Mesenteric fat pad (tissue), 1 donor: Measurements from ENCODE around the gene ATP2A2. TPM values are rescaled to one million over a fixed set of nuclear protein-coding genes. Genes with fewer than 3 reads are reported as not detected.

ENCODE experiments used
- DNase-seq: peaks from one replicate; pipeline ENCODE4 v3.0.0-alpha.2; 2020; ENCODE audit warnings: low spot score
- long read RNA-seq: library from polyadenylated mRNA; unstranded; transcript quantifications from one replicate; pipeline ENCODE4 v2.0.0, GENCODE V29; 2020
- total RNA-seq: library from RNA; stranded (reverse); fragmentation: NEBNext Ultra II Directional; extraction: Animal tissue kit (Norgen Biotek cat#: 25700); gene quantifications from one replicate; pipeline ENCODE4 v1.2.1, GENCODE V29; 2021
- donor health status: DM: yes; HTN: yes; CAD: no.

ATP2A2 gene
- total RNA-seq = 232 TPM
- long read RNA-seq, partial matches to known transcripts = 10 of 51 reads
- long read RNA-seq, other reads (novel, unspliced or antisense) = 41 of 51 reads

DNA sequence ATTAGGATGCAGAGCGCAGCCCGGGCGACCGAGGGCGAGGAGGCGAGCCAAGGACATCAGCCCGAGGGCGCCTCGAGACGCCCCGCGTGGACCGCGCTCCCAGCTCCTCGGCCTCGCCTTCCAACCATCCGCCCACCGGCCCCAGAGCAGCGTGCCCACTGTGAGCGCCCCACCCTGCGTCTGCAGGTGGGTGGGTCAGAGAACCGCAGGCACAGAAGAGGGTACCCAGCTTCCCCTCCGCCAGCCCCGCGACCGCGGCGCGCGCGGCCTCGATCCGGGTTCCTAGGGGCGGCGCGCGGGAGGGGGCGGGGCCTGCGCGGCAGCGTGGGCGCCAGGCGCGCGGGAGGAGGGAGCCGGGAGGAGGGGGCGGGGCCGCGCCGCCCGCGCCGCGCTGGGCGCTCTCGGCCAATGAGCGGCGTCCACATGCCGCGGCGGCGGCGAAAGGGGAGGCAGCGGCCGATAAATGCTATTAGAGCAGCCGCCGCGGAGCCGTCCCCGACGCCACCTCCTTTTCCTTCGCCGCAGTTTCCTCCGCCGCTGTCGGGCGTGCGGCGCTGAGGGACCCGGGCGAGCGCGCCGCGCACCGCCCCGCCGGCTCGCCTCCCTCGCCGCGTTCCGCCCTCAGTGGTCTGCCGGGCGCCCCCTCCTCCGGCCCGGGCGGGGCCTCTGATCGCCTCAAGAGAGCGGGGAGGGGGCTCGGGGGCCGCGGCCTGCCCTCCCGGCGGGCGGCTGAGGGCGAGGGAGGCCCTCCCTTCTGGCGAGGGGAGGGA lies at the start of gene ATP2A2:
Gene ATP2A2, plus strand, starts transcription at position 469 of the 770 bp plus-strand sequence. CDS start 543 bp downstream, outside the sequence.
- peak; percentile 95 for DNase-seq

DNA sequence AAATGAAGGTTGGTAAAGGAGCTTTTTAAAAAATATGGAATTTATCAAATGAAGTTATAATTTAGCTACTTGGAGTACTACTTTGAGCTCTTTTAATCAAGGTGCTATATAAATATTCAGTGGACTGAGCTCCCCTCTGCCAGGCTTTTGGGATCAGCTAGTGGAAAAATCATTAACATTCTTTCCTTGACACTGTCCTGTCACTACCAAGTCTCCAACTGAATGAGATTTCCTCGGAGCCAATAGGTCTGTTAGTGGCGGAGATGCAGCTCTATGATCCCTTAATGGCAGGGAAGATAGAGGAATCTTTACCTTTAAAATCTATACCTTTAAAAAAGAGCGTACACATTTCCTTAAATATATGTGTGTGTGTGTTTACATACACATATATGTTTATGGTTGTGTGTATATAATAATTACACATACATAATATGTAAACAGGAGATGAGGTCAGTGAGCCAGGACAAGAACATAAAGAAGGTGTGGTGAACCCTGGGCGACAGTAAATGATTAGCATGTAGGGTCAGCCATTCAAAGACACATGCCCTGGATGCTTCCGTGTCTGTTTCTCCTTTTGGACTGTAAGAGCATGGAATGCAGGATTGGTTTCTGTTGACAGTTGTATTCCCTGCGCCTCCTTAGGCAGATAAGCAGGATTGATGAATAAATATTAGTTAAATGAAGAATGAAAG lies 47.7 kb upstream of the ATP2A2 start:
- DNase-seq = no peak

DNA sequence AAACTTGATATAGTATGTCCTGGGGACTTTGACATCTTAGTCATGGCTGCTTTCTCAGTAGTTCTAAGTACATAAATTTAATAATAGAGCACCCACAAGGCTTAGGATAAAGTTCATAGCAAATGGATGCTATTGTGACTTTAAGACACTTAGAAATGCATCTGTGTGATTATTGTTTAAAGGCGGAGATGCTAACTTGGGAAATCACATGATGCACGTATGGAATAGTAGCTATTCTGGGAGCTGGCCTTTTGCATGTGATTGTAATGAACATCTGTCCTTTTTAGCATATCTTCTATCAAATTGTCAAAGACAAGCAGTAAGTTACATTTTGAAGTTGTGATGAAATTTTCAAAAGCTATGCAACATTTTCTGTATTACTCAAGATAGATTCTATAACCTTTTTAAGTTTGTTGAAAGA lies 46.7 kb upstream of the ATP2A2 start:
- no peak for DNase-seq

DNA sequence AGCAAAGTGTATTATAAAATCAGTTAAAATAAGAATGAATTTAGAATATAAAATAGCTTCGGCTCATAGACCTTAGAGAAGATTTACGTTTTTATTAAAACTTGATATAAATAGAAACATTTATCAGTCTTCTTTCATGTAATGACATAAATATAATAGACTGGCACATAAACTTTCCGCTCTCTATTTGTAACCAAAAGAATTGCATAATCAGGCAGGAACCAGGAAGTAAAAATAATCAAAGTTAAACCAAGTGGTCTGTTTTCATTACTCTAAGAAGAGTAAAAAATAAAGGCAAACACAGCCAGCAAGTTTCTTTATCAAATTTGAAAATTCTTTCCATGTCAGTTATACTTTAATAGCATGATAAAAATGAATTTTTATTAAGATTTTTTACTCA lies 46.3 kb upstream of the ATP2A2 start:
- DNase-seq = no peak

DNA sequence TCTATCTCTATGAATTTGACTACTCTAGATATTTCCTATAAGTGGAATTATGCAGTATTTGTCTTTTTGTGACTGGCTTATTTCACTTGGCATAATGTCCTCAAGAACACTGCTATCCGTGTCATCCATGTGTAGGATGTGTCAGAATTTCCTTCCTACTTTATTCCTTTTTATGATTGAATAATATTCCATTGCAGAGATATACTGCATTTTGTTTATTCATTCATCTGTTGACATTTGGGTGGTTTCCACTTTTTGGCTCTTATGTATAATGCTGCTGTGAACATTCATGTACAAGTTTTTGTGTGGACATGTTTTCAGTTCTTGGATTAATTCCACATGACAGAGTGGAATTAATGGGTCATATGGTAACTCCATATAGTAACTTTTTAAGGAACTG lies 45.7 kb upstream of the ATP2A2 start:
- no peak for DNase-seq

DNA sequence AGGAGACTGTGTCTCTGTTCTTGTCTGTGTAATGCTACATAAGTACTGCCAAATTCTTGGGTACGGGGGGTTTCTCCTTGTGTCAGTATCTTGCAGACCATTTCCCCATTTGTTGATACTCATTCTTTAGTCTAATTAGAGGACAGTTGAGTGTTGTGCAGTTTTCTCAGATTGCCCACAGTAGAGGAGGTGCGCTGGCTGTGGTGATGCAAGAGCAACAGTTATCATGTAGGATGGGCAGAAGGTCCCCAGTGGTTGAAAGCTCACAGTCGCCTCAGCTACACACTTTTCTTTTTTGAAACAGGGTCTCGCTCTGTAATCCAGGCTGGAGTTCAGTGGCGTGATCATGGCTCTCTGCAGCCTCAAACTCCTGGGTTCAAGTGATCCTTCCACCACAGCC lies 37.8 kb upstream of the ATP2A2 start:
- no peak for DNase-seq

DNA sequence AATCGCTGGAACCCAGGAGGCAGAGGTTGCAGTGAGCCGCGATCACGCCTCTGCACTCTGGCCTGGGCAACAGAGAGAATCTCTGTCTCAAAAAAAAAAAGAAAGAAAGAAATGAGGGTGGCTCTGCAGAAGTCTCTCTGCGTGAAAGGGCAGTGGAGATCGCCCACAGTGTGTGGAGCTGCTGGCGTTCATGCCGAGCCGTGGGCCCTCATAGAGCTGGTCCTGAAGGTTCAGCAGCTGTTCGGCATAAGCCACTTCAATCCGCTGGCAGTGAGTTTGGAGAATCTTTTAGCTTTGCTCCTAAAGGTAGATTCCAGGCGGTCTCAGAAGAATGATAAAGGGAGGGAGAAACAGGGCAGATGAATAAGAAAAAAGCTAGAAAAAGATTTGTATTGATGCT lies 36.7 kb upstream of the ATP2A2 start:
- no peak for DNase-seq

DNA sequence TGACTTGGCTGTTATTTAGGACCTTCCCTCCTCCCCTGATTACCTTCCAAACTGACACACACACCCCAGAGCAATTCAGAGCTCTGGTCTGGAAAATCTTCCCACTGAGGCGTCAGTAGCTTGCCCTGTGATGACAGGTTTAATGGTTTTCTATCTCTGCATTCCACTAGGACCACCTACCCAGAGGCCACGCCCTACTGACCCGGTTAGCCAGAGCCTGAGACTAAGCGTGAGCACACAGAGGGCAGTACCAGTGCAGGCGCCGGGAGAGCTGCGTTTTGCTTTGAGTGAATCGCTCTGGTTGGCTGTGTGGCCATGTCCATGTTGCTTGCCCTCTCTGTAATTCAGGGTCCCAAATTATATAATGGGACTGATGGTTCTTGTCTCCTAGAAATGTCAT lies 36.2 kb upstream of the ATP2A2 start:
- no peak for DNase-seq

DNA sequence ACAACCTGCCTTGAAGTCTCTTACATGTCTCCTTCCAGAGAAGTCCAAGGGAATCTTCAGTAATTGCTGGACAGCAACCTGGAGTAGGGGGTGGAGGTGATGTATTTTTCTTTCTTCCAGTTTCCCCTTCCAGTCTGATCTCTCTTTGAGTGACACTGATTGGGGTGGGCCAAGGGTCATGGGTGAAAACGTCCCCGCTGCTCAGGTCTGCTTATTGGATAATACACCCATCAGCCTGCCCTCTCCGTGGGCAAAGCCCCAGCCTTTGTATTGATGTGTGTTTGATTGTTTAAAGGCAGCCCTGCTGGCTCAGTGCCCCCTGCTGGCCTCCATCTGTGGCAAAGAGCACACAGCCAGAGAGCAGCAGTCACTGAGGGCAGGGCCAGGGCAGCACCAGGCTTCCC lies 35.7 kb upstream of the ATP2A2 start:
- DNase-seq = no peak

DNA sequence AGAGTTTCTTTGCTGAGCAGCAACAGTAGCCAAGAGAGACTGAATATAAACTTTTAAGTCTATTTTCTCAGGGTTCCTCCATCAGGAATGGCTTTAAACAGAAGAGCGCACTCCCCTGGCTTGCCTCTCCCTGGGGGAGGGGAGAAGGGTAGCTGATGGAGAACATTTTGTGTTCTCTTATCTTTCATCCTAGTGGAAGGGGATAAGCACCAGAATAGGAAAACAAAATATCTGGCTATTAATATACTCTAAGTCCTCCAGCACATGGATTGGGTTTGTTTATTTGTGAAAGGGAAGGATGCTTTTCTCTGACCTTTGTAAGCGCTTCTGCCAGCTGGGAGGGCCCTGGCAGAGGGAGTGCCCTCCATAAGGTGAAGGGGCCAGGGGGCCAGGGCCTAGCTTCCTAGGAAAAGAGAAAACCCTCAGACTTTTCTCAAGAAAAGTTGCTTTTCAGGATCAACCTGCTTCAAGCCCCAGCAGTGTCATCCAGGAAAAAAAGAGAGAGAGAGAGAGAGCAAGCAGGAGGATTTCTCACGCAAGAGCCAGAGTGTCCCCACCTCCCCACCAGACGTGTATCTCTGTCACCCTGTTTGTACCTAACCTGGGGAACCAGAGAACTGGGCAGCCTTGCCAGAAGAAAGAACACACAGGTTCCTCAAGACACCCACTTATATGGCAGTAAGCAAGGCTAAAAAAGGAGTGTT lies 34.3 kb upstream of the ATP2A2 start:
- DNase-seq = no peak

DNA sequence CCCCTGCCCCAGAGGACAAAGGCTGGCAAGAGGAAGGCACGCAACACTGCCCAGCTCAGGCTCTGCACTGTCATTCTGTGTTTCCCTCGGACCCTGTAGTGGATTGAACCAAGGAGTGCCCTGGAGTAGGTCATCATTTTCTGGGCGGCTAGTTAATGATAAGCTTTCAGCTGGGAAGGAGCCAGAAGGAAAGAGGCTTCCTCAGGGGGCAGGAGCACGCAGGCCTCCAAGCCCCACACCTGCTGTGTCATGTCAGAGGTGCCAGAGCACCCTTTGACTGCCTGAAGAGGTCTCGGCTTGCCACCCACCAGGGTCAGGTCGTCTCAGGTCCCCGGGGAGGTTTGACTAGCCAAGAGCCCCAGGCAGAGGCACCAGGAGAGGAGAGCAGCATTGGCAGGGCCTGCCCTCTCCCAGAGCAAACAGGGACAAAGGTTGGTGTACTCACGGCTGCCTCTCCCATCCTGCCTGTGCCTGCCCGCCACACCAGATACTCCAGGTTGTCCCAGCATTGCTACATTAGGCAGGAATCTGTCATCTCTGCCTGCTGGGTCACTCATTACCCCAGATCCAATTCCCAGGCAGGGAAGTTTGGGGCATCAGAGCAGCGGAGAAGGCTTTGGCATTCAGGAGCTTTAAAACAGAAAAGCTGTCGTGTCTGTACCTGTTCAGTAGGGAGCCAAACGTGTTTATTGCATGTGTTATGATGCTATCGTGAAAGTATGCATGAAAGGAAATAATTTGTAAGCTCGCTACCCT lies 33.5 kb upstream of the ATP2A2 start:
- no peak for DNase-seq

DNA sequence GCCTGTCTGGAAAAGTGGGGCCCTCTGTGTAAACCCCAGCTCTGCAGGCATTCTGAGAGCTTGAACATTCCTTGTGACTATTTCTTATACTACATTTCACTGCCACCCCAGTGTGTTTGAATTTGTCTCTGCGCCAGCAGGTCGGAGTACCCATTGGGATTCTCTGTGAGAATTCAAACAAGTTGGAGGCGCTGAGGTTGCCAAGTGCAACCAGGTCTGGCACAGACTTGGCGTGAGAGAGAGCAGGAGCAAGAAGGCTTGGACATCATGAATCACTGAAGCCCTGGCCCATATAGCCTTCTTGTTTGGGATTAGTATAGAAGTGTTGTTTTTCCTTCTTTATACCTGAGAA lies 33.0 kb upstream of the ATP2A2 start:
- DNase-seq = no peak

DNA sequence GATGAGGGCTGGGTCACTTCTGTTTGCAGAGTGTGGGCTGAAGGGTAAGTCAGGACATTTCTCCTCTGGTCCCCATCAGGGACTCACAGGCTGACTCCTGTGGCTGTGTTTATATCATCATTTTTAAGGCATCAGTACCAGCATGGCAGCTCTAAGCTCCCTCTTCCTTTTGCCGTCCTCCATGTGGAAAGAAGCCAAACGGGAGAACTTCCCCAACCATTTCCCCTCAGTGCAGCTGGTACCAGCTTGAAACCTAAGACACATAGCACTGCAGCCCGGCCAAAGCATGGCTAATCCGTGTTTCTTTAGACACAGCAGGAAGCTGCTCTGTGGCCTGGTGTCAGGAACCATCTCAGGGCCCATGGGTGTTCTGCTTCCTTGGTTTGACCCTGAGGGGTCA lies 31.9 kb upstream of the ATP2A2 start:
- no peak for DNase-seq

DNA sequence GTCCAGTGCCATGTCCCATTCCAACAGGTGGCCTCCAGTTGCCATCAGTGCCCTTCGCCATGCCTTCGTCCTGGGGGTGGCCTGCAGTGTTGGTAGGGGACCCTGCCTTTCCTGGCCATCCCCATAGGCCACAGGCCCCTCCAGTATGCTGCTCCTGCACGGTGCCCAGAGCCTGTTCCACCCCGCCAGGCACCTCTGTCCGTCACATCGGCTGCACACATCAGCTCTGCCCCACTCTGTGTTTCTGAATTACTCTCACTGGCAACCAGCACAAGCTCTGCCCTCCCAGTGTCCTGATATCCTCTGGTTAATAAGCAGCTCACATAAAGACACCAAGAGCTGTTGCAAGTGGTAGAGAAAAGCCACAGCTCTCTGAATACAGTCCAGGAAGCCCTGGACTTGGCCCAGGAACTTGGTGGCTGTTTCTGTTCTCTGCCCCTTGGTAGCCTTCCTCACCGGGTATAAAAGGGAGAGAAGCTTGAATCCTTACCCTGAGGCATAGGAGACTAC lies 31.3 kb upstream of the ATP2A2 start:
- DNase-seq = no peak

DNA sequence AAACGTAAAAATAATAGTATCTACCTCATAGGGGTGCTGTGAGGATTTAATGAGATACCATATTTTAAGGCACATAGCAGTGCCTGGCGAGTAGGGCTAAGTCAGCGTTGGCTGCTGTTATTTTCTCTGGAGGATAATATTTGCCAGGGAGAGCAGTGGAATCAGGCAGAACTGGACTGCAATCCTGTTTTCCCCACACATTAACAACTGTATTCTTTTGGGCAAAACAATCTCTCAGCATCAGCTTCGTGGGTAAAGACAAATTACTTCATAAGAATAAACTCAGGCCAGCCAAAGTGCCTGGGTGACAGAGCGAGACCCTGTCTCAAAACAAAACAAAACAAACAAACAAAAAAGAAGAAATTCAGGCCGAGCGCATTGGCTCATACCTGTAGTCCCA lies 29.7 kb upstream of the ATP2A2 start:
- no peak for DNase-seq

DNA sequence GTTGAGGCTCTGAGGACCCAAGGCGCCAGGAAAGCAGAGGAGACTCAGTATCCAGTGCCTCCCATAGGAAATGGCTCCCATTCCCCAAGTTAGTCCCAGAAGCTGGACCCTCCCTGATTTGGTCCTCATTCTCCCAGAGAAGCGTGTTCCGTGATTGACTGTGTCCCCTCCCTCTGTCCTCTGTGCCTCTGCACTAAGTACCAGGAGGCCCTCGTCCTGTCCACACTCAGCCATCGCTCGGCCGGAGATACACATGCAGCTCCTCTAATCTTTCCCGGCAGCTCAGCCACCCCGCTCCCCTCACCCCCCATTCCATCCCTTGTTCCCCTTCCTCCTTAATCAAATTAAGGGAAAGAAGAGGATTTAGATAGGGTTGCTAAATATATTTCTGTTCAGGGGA lies 28.3 kb upstream of the ATP2A2 start:
- DNase-seq = no peak

DNA sequence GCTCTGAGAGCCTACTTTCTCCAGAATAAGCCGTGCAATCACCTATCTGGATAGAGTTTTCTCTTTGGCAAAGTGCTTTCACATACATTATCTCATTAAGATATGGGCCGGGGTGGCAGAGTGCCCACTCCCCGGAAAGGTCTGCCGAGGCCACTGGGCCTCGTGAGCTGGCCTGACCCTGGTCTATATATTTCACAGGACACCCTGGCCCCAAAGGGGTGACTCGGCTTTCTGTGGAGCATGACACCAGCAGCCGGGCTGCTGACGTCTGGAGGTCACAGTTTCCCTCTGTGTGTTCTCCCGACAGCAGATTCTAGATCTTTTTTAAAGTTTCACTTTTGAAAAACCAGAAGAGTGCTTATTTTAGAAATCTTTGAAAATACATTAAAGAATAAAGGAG lies 27.9 kb upstream of the ATP2A2 start:
- no peak for DNase-seq

DNA sequence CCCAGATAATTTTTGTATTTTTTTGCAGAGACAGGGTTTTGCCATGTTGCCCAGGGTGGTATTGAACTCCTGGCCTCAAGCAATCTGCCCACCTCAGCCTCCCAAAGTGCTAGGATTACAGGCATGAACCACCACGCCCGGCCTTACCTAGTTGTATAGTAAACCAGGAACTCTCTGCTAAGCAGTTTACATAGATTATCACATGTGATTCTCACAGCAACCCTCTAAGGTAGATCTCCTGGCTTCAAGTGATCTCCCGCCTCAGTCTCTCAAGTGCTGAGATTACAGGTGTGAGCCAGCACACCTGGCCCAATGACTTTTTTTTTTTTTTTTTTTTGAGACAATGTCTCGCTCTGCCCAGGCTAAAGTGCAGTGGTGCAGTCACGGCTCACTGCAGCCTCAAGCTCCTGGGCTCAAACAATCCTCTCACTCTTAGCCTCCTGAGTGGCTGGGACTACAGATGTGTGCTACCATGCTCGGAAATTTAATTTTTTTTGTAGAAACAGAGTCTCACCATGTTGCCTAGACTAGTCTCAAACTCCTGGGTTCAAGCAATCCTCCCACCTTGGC lies 26.0 kb upstream of the ATP2A2 start:
- peak; percentile 49 for DNase-seq

DNA sequence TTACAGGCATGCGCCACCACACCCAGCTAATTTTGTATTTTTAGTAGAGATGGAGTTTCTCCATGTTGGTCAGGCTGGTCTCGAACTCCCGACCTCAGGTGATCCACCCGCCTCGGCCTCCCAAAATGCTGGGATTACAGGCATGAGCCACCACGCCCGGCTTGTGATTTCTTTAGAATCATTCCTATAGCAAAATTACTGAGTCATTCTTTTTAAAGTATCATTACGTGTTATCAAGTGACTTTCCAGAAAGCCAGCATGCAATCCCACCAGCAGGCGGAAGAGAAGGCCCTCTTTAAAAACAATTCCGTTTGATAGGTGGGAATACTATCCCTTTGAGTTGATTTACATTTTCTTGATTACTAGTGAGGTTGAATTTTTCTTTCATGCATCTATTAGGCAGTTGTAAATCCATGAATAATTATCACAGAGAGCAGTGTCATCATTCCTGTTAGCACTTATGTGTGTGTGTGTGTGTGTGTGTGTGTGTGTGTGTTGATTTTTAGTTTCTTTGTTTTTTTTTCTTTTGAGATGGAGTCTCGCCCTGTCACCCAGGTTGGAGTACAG lies 25.1 kb upstream of the ATP2A2 start:
- DNase-seq = peak; percentile 12

DNA sequence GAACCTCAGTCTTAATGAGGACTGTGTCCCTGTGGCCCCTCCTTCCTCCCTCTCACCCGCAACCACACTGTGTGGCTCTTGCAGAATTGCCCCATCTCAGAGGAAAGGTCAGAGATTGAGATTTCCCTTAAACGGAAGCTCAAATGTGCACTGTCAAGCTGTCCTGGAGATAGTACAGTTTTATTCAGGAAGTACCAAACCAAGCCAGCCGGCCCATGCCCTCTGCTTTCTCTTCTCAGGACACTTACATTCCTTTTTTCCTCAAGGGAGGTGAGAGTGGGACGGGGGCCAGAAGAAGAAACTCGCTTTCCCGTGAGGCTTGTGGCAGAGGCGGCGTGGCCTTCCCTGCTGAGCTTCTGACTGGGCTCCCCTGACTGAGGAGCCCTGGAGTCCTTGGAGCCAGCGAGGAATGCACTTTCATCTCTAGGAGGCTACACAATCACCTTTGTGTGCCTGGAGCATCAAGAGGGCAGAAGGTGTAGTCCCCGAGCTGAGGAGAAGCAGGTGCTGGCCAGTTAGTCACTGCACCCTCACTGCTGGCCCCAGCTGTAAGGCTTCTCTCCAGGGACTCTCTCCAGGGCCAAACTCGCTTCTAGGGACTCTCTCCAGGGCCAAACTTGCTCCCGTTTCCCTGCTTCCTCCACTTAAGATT lies 24.1 kb upstream of the ATP2A2 start:
- peak; percentile 89 for DNase-seq
